ENCODE data around the gene SLC25A44.
"Not testable (repeated sequence)": the region's sequence is repeated elsewhere in the genome, so short reads cannot be mapped to it uniquely, and the experiment has no call there.

SLC25A44 gene

DNA sequence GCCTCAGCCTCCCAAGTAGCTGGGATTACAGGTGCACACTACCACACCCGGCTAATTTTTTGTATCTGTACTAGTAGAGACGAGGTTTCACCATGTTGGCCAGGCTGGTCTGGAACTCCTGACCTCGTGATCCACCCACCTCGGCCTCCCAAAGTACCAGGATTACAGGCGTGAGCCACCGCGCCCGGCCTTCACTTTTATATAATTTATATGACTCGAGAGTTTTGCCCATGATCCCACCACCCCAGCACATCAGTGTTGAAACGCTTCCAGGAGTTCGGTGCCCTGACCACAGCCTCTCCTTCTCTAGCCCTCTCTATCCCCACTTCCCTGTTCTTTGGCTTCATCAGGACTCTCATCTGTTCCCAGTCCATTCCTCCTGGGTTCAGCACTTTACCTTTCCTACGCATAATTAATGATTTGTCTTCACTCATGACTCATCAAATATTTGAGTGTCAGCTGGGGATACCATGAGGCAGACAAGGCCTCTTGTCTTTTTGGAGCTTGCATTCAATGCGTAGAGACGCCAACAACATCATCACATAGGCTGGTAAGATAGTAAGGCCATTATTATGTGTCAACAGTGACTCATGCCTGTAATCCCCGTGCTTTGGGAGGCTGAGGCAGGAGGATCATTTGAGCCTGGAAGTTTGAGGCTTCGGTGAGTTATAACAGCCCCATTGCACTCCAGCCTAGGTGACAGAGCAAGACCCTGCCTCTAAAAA, 20.3 kb downstream of the SLC25A44 start:
- no peak for TF ChIP-seq EZH2 (optimal IDR thresholded peaks at IDR 0.05; ENCODE audit: low read depth, low read length)
- TF ChIP-seq EZH2phosphoT487 (IDR thresholded peaks at IDR 0.05; ENCODE audit: low read length) = no peak
- TF ChIP-seq, protein P1, sequence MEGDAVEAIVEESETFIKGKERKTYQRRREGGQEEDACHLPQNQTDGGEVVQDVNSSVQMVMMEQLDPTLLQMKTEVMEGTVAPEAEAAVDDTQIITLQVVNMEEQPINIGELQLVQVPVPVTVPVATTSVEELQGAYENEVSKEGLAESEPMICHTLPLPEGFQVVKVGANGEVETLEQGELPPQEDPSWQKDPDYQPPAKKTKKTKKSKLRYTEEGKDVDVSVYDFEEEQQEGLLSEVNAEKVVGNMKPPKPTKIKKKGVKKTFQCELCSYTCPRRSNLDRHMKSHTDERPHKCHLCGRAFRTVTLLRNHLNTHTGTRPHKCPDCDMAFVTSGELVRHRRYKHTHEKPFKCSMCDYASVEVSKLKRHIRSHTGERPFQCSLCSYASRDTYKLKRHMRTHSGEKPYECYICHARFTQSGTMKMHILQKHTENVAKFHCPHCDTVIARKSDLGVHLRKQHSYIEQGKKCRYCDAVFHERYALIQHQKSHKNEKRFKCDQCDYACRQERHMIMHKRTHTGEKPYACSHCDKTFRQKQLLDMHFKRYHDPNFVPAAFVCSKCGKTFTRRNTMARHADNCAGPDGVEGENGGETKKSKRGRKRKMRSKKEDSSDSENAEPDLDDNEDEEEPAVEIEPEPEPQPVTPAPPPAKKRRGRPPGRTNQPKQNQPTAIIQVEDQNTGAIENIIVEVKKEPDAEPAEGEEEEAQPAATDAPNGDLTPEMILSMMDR (IDR thresholded peaks at IDR 0.05; ENCODE audit: low read length) = no peak

DNA sequence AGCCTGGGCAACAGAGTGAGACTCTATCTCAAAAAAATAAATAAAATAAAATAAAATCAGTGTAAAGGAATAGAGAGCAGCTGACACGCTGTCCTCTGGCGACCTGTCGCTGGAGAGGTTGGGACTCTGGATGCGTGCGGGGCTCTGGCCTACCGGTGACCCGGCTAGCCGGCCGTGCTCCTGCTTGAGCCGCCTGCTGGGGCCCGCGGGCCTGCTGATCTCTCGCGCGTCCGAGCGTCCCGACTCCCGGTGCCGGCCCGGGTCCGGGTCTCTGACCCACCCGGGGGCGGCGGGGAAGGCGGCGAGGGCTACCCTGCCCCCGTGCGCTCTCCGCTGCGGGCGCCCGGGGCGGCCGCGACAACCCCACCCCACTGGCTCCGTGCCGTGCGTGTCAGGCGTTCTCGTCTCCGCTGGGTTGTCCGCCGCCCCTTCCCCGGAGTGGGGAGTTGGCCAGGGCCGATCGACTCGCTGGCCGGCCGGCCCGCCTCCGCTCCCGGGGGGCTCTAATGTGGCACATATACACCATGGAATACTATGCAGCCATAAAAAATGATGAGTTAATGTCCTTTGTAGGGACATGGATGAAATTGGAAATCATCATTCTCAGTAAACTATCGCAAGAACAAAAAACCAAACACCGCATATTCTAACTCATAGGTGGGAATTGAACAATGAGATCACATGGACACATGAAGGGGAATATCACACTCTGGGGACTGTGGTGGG, 22.6 kb downstream of the SLC25A44 start:
- not testable (repeated sequence) for H3K27me3 ChIP-seq (replicated peaks; ENCODE audit: insufficient read depth, low read length); H3K36me3 ChIP-seq (replicated peaks; ENCODE audit: insufficient read depth, low read length); H3K9me2 ChIP-seq (replicated peaks; ENCODE audit: insufficient read depth, low read length); H3K9me3 ChIP-seq (replicated peaks; ENCODE audit: insufficient read depth, low read length); H3K4me2 ChIP-seq (ENCODE audit: low read depth, low read length); H2AFZ ChIP-seq (ENCODE audit: low read length); H3K27ac ChIP-seq (ENCODE audit: low read length); H4K20me1 ChIP-seq (ENCODE audit: insufficient read depth, low read length); H3K4me3 ChIP-seq (ENCODE audit: low read length); H3K9ac ChIP-seq (ENCODE audit: low read length); DNase-seq
- peaks cover 38% of the 10 kb centered on the region for H3K4me1 ChIP-seq (ENCODE audit: low read length)
- peaks cover 29% of the 10 kb centered on the region for H3F3A ChIP-seq (ENCODE audit: insufficient read depth, low read length)
- peaks cover 64% of the 10 kb centered on the region for H3K79me2 ChIP-seq (ENCODE audit: low read length)

More for the DNA sequence above, 20.3 kb downstream of the SLC25A44 start:
- no peaks in the 10 kb centered on the region for H3K9me2 ChIP-seq (replicated peaks; ENCODE audit: insufficient read depth, low read length)
- no peak overlapping the region for H2AFZ ChIP-seq (ENCODE audit: low read length)
- H3K4me1 ChIP-seq (ENCODE audit: low read length) = peaks cover 28% of the 10 kb centered on the region
- H3K4me2 ChIP-seq (ENCODE audit: low read depth, low read length) = peak overlapping the region; percentile 80; the same call in 1 of the 2 replicates
- H4K20me1 ChIP-seq (ENCODE audit: insufficient read depth, low read length) = no peaks in the 10 kb centered on the region
- peaks cover 44% of the 10 kb centered on the region for H3K79me2 ChIP-seq (ENCODE audit: low read length)
- no peaks in the 10 kb centered on the region for H3K9me3 ChIP-seq (replicated peaks; ENCODE audit: insufficient read depth, low read length)
- peak overlapping the region; percentile 90; the same call in 1 of the 2 replicates for H3K4me3 ChIP-seq (ENCODE audit: low read length)
- H3K27me3 ChIP-seq (replicated peaks; ENCODE audit: insufficient read depth, low read length) = no peaks in the 10 kb centered on the region
- H3F3A ChIP-seq (ENCODE audit: insufficient read depth, low read length) = peaks cover 32% of the 10 kb centered on the region
- no peak overlapping the region for H3K27ac ChIP-seq (ENCODE audit: low read length)
- no peaks in the 10 kb centered on the region; the same call in 1 of the 2 replicates for H3K36me3 ChIP-seq (replicated peaks; ENCODE audit: insufficient read depth, low read length)
- no peak for DNase-seq
- peak overlapping the region; percentile 94; the same call in 1 of the 2 replicates for H3K9ac ChIP-seq (ENCODE audit: low read length)

DNA sequence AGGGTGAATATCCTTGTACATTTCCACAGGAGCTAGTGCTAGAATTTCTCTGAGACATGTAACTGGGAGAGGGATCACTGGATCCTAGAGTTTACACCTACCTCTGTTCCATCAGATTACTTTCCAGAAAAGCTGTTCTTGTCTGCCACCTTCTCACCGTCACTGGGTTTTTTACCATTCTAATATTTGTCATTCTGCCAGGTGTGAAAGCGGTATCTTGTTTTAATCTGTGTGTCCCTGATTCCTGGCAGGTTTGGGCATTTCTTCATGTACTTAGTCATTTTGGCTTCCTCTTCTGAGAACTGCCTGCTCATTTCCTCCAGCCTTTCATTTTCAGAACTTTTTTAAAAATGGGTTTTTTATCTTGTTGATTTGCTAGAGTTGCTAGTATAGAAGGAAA, 24.0 kb downstream of the SLC25A44 start:
- Histone ChIP-seq H4K20me1 (ENCODE audit: insufficient read depth, low read length) (no peaks in the 10 kb centered on the region), H3K4me2 (ENCODE audit: low read depth, low read length) (peak overlapping the region; percentile 73), H3F3A (ENCODE audit: insufficient read depth, low read length) (peaks cover 27% of the 10 kb centered on the region), H3K36me3 (replicated peaks; ENCODE audit: insufficient read depth, low read length) (0 out of 2 replicates have a peak, but pooled peaks cover 1% of the 10 kb centered on the region), H3K9me3 (replicated peaks; ENCODE audit: insufficient read depth, low read length) (no peaks in the 10 kb centered on the region), H3K79me2 (ENCODE audit: low read length) (peaks cover 74% of the 10 kb centered on the region), H3K9ac (ENCODE audit: low read length) (peak overlapping the region; percentile 51), H3K9me2 (replicated peaks; ENCODE audit: insufficient read depth, low read length) (no peaks in the 10 kb centered on the region), H3K27me3 (replicated peaks; ENCODE audit: insufficient read depth, low read length) (no peaks in the 10 kb centered on the region), H3K27ac (ENCODE audit: low read length) (peak overlapping the region; percentile 85), H3K4me1 (ENCODE audit: low read length) (peaks cover 34% of the 10 kb centered on the region), H2AFZ (ENCODE audit: low read length) (peak overlapping the region; percentile 11; the same call in 1 of the 2 replicates), H3K4me3 (ENCODE audit: low read length) (peak overlapping the region; percentile 16; the same call in 1 of the 2 replicates)
- TF ChIP-seq EZH2phosphoT487 (IDR thresholded peaks at IDR 0.05; ENCODE audit: low read length) (no peak), EZH2 (optimal IDR thresholded peaks at IDR 0.05; ENCODE audit: low read depth, low read length) (no peak)
- TF ChIP-seq, protein P1 (IDR thresholded peaks at IDR 0.05; ENCODE audit: low read length) = no peak
- peak; percentile 83 for DNase-seq
